Stimulated activated CD8-positive, alpha-beta memory T cell treated with anti-CD3 and anti-CD28 coated beads, Interleukin-12 subunit alpha, Interleukin-12 subunit beta, amount 100 ng/mL, for 4 hours (primary cell): ENCODE data around the gene CHD6.

Experiments used
- DNase-seq: peaks from one replicate; pipeline ENCODE4 v3.0.0-alpha.2; 2020; ENCODE audit warnings: low read depth

Gene CHD6

DNA sequence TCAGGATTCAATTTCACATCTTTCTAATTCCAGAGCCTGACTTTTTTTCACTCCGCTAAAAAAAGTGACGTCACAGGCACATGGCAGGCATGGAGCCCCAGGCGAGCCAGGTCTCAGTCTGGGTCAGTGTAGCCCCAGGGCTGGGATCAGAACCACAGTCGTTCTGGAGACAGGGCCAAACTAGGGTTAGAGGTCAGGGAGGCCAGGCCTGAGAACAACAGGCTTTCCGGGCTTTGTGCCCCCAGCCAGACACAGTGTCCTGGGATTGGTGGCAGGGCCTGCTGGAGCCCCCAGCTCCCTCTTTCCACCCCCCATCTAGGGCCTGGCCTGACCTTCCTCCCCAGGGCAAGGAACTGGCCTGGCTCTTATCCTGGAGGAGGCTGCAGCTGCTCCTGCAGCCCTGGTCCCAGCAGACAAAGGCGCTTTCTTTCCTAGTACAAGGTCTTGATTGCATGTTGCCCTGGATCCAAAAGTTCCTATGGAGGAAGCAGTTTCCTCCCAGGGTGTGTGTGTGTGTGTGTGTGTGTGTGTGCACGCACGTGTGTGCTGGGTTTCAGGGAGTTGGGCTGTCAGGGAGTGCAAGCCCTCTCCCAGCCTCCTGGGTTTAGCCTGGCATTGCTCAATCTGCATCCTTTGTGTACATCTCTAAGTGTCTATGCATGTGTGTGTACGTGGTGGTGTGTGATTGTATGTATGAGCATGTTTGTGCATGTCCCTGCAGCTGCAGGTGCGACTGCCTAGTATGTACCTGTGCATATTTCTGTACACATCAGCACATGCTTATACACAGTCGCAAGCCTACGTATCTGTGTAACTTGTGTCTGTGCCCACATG is 225.1 kb downstream of the CHD6 start:
- DNase-seq = no peak

DNA sequence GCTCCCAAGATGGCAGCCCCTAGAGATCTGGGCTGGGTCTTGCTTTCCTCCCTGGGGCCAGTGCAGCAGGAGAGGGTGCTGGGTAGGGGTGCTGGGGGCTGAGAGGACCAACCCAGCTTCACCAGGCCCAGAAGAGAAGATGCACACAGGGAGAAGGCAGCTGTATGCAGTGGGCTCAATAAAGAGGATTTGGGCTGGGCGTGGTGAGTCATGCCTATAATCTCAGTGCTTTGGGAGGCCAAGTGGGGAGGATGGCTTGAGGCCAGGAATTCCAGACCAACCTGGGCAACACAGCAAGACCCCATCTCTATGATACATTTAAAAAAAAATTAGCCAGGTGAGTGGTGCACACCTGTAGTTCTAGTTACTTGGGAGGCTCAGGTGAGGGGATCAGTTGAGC is 225.9 kb downstream of the CHD6 start:
- no peak for DNase-seq

- DNase-seq = no peak
Observed at GRCh38 chr20:41391587-41392001, 226.6 kb downstream of the CHD6 start.

DNA sequence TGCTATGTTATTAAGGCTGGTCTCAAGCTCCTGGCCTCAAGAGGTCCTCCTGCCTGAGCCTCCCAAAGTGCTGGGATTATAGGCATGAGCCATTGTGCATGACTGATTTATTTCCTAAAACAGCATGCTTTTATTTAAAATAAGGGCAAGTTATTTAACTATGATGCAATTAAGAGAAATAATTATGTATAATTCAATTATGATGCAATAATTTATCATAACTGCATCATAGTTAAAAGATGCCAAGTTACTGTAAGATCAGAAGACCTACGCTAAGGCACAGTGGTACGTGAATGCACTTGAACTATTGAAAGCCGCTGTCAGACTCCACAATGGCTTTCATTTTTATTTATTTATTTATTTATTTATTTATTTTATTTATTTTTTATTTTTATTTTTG is 227.3 kb downstream of the CHD6 start:
- DNase-seq = no peak

DNA sequence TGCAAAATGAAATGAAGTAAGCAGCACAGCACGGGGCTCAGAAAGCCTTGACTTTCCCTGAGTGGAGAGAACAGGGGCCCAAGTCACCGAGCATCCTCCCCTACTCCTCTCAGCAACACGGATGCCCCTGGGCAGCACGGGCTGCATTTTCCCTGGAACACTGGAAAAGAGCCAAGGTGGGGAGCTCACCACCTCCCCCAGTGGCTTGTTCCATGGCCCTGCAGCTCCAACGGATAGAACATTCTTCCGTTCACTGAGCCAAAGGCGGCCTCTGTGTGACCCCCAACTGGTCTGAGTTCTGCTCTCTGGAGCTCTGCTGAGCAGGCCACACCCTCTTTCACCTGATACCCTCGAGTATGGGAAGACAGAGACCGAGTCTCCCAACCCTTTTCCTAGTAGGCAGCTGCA is 230.7 kb downstream of the CHD6 start:
- no peak for DNase-seq

DNA sequence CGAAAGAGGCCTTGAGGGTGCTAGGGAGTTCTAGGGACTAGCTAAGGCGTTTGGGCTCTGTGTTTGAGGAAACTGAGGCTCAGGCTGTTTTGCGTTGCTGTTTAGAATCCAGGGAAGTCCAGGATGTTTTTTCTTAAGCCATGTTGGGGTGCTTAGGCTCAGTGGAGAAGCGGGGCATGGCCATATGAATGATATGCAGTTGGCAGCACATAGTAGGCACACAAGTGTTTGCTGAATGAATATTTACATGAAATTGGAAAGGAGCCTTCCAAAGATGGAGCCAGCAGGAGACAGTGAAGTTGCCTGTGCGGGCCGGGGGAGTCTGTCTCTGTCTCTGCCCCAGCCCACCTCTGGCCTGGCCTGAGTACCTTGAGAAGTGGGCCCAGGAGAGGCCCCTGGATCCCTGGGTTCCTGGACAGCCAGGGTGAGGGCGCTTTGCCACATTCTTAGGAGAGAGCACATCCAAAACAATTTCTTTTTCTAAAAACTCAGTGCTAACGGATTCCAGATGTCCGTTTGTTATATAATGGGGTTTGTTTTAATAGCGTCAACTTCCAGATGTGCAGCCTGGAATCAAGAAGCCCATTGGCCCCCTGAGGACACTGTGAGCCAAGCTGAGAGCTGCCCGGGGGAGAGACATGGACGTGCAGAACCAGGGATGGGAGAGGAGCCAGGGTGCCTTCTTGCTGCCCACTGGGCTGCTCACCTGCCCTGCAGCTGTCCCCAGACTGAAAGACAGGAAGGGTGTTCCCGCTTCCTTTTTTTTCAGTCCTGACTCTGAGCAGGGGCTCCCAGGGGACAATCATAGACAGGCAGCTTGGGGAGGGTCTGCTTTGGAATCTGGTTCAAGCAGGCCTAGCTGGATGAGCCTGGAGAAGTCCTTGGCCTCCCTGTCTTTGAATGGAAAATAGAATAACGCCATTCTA is 231.4 kb downstream of the CHD6 start:
- no peak for DNase-seq

DNA sequence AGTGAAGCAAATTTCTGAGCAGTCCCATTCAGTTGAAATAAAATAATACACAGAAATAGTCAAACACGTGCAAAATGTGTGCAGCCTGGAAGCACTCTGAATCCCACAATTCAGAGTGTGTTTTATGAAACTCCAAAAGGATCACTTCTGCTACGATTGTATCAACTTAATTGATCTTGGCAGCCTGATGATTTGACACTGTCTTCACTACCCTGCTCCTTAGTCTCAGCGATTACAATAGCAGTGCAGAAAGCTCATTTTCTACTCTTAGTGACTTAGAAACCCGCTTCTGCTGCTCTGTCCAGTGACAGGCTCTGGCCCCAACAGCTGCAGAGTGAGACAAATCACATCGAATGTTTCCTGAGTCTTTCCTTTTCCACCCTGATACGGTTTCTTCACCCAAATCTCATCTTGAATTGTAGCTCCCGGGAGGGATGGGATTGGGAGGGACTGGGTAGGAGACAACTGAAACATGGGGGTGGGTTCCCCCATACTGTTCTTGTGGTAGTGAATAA is 235.3 kb downstream of the CHD6 start:
- no peak for DNase-seq

DNA sequence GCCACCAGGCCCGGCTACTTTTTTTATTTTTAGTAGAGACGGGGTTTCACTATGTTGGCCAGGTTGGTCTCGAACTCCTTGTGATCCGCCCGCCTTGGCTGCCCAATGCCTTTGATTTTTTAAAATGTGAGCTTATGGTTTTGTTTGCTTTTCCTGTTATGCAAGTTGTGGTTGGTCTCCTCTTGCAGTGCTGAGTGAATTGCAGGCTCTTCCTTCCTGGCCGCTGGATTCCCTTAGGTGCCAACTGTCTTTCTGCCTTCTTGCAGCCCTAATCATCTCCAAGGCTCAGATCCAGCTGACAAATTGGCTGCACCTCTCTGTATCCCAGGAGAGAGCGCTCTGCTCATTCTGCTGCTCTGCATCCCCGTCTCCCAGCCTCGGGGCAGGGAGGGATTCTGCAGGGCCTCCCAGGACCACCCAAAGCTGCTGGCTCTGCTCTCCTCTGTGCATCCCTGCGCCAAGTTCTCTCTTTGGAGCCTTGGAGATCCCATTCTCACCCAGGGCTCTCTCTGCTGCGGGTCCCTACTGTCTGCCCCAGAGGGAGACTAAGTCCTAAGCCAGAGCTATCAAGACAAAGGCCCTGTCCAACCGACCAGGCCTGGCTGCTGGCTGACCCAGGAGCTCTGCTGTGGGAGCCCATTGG is 237.5 kb downstream of the CHD6 start:
- no peak for DNase-seq

- no peak for DNase-seq
Observed at GRCh38 chr20:41379551-41379950, 238.6 kb downstream of the CHD6 start.

DNA sequence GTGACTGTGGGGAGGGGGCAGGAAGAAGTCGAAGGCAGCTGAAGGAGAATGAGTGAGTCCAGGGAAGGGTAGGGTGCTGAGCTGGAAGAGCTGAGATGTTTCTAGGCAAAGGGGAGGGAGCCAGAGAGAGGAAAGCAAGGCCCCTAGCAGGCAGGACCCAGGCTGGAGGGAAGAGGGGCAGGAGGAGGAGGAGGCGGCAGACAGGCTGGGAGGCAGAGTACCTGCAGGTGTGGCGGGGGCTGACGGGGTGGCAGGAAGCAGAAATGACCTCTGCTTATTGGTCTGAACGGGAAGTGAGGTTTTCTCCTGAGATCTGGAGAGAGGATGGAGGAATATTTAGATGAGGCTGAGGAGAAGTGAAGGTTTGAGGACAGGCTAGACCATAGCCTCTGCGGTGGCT is 240.9 kb downstream of the CHD6 start:
- no peak for DNase-seq

- DNase-seq = no peak
Observed at GRCh38 chr20:41376349-41376748, 241.8 kb downstream of the CHD6 start.

DNA sequence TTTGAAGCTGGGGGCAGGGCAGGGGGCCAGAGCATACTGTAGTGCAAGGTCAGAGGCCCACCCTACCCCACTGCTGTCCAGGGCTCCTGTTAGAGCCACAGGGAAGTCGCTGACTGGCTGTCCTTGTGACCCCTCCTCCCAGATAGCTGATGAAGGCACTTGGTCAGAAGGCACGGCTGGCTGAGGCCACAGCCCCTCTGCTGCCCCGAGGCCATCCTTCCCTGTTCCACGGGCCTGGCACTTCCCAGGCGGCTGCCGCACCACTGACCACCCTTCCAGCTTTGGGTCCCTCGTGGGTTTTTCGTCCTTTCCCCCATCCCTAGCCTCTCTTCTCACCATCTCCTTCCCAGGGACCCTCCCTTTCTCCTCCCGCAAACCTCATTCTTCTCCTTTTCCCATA is 242.3 kb downstream of the CHD6 start:
- DNase-seq = no peak

DNA sequence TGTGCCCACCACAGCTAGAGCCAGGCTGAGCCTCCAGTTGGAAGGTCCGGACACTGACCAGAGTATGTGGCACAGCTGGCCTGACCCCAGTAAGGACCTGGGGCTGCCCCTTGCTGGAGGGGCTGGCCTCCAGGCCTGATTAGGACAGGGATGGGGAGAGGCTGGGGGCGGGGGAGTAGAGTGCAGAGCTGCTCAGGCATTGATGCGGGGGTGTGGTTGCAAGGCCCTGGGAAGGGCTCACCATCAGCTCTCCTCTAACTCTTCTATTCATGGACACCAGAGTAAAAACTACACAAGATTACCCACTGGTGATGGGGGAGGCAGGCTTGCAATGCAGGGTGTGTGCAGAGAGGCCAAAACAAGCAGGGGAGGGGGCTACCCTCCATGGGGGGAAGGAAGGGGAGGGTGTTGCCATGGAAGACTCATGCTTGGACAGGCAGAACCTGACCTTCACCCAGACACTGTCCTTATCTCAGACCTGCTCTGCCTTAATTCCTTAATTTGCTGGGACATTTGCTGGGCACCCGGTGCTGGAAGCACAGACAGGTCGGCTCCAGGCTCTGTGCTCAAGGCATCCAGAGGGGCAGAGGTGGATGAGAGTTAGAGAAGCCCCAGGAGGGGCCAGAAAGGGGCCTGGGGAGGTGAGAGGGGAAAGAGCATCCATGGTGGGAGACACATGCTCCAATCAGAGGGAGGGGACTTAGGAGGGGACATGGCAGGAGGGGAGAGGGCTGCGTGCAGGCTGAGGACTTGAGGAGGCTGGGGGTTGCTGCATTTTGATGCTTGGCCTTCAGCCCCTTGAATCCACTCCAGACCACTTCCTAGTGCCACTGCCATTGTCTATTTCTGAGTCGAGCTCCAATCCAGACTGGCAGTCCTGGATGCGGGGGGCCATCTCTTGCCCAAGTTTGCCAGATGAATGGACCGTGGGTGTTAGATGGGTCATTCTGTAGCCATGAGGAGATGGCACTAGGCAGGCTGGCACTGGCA is 244.0 kb downstream of the CHD6 start:
- DNase-seq = no peak

DNA sequence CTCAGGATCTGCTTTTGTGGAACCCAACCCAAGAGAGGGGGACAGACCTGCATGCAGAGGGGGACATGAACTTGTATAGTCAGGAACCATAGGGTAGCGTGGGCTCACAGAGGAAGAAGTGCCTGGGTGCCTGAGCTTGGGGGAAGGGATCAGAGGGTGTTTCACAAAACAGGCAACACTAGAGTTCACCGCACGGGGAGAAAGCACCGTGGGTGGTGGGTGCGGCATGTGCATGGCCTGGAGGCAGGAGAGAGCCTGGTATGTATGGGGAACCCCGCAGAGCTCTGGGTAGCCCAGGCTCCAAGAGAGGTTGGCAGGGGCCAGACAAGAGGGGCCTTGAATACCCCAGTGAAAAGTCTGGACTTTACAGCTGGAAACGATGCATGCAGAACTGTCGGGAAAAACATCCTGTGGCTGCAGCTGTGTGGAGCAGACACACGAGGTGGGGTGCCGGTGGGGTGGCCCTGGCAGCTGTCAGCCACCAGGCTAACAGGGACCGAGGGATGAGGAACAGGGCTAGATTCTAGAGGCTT is 244.9 kb downstream of the CHD6 start:
- no peak for DNase-seq

DNA sequence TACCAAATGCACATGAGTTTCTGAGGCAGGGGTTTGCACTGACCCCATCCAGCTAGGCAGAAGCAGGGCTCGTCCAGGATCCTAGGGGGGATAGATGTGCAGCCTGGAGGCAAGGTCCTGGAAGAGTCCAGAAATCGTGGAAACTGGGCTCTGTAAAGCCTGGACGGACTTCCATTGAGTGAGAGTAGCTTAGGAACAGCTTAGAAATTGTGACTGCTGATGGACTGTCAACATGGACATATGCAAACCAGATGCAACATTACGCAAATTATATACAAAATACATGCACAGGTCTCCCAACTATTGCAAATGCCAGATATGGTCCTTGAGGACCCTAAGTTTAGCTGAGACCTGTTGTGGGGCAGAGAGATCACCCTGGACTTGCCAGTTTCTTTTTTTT is 246.8 kb downstream of the CHD6 start:
- DNase-seq = no peak

- no peak for DNase-seq
Observed at GRCh38 chr20:41370176-41370575, 248.0 kb downstream of the CHD6 start.

DNA sequence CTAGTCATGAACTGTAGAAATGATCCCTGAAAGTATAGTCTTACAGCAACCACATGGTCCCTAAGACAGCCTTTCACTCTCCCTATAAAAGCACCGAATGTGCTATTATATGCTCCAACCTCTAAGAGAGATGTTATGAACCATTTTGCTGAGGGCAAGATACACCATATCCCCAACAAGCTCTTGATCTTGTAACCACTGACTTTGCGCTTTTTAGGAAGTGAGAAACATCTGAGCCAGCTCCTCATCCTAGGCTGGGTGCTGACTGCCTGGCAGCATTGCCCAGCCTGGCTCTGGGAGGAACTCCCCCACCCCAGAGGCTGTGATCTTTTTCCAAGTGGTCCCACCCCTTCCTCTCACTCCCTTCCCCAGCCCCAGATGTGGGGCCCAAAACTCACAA is 248.5 kb downstream of the CHD6 start:
- no peak for DNase-seq

- DNase-seq = no peak
Observed at GRCh38 chr20:41367956-41368355, 250.2 kb downstream of the CHD6 start.

- no peak for DNase-seq
Observed at GRCh38 chr20:41367393-41367695, 250.8 kb downstream of the CHD6 start.

- DNase-seq = no peak
Observed at GRCh38 chr20:41366546-41367392, 251.4 kb downstream of the CHD6 start, which contains the start of gene EMILIN3. Gene EMILIN3, minus strand, starts transcription at chr20:41366818. Its CDS starts 184 bp downstream, at chr20:41366634.
